OCI-LY1 (cell line): ENCODE measurements around the gene PALD1.
A peak's percentile ranks its signal among the peaks of the same experiment; 100 is the strongest.

Source experiments
- H2AFZ ChIP-seq: fragments of 200-600 bp; sonication (generic), shearing (Covaris generic); 2 replicates; pipeline ENCODE4 v1.6.0; 2014; ENCODE audit warnings: antibody characterized with exemption, mild to moderate bottlenecking, low read length
- H3F3A ChIP-seq: fragments of 200-600 bp; sonication (generic), shearing (Covaris generic); 2 replicates; pipeline ENCODE4 v1.6.0; 2014; ENCODE audit warnings: mild to moderate bottlenecking, antibody characterized with exemption, low read length, moderate library complexity; ENCODE audit not compliant: insufficient read depth
- H3K27ac ChIP-seq: fragments of 200-600 bp; sonication (generic); 2 replicates; pipeline ENCODE4 v1.5.1; 2014; ENCODE audit warnings: low read length, mixed run types, mild to moderate bottlenecking, low read depth; ENCODE audit not compliant: poor library complexity, severe bottlenecking
- H3K27me3 ChIP-seq: fragments of 200-600 bp; sonication (generic); 2 replicates; pipeline ENCODE4 v1.6.0; 2014; ENCODE audit warnings: antibody characterized with exemption, mild to moderate bottlenecking, low read length, moderate library complexity; ENCODE audit not compliant: insufficient read depth
- H3K36me3 ChIP-seq: fragments of 200-600 bp; sonication (generic); 2 replicates; pipeline ENCODE4 v1.6.1; 2014; ENCODE audit warnings: mild to moderate bottlenecking, antibody characterized with exemption, low read length, moderate library complexity, mixed read lengths; ENCODE audit not compliant: insufficient read depth
- H3K4me1 ChIP-seq: fragments of 200-600 bp; sonication (generic); 2 replicates; pipeline ENCODE4 v1.5.1; 2014; ENCODE audit warnings: mild to moderate bottlenecking, low read length, moderate library complexity; ENCODE audit not compliant: insufficient read depth, severe bottlenecking
- H3K4me2 ChIP-seq: fragments of 200-600 bp; sonication (generic), shearing (Covaris generic); 2 replicates; pipeline ENCODE4 v1.6.1; 2014; ENCODE audit warnings: low read length
- H3K4me3 ChIP-seq: fragments of 200-600 bp; sonication (generic); 2 replicates; pipeline ENCODE4 v1.5.1; 2014; ENCODE audit warnings: low read length, low read depth, mild to moderate bottlenecking, mixed read lengths; ENCODE audit not compliant: poor library complexity, severe bottlenecking
- H3K79me2 ChIP-seq: fragments of 200-600 bp; shearing (Covaris generic); 2 replicates; pipeline ENCODE4 v1.6.1; 2016; ENCODE audit warnings: mixed run types, low read length, mixed read lengths; ENCODE audit not compliant: insufficient read depth
- H3K9ac ChIP-seq: fragments of 200-600 bp; sonication (generic), shearing (Covaris generic); 2 replicates; pipeline ENCODE4 v1.6.1; 2014; ENCODE audit warnings: mild to moderate bottlenecking, low read length, mixed read lengths
- H3K9me2 ChIP-seq: fragments of 200-600 bp; sonication (generic), shearing (Covaris generic); 2 replicates; pipeline ENCODE4 v1.6.1; 2014; ENCODE audit warnings: low read depth, mild to moderate bottlenecking, low read length, mixed read lengths
- H3K9me3 ChIP-seq: fragments of 200-600 bp; shearing (Covaris generic); 2 replicates; pipeline ENCODE4 v1.6.1; 2014; ENCODE audit warnings: low read length, mixed read lengths
- H4K20me1 ChIP-seq: fragments of 200-600 bp; sonication (generic), shearing (Covaris generic); 2 replicates; pipeline ENCODE4 v1.6.0; 2016; ENCODE audit warnings: mild to moderate bottlenecking, low read length; ENCODE audit not compliant: insufficient read depth
- CTCF ChIP-seq: fragments of 200-600 bp; sonication (generic), shearing (Covaris generic); IDR thresholded peaks from 2 replicates; pipeline ENCODE4 v1.5.1; 2017; ENCODE audit warnings: mild to moderate bottlenecking, antibody characterized with exemption, low read length, moderate library complexity, mixed read lengths
- EZH2 ChIP-seq: fragments of 200-600 bp; sonication (generic), shearing (Covaris generic); IDR thresholded peaks from 2 replicates; pipeline ENCODE4 v1.8.0; 2017; ENCODE audit warnings: borderline replicate concordance, mixed run types, mild to moderate bottlenecking, antibody characterized with exemption, low read length, moderate library complexity, mixed read lengths

Gene PALD1

DNA sequence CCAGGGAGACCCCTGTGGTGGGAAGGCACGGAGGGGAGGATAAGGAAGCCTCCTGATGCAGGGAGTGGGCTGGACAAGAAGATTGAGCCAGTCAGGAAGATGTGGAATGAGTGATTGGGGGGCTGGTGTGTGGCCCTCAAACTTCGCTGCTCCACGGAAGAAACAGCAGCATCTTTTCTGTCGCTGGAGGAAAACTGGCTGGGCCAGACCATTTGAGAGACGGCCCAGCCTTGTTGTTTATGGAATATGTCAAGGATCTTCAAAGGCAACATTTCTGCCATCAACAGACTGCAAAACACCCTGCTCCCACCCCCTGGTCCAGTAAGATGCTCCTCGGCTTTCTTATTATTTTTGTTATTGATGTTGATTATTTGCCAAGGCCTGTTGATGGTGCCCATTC, 29.4 kb downstream of the PALD1 start:
- no peaks in the 10 kb centered on the region for H3K27me3 ChIP-seq

DNA sequence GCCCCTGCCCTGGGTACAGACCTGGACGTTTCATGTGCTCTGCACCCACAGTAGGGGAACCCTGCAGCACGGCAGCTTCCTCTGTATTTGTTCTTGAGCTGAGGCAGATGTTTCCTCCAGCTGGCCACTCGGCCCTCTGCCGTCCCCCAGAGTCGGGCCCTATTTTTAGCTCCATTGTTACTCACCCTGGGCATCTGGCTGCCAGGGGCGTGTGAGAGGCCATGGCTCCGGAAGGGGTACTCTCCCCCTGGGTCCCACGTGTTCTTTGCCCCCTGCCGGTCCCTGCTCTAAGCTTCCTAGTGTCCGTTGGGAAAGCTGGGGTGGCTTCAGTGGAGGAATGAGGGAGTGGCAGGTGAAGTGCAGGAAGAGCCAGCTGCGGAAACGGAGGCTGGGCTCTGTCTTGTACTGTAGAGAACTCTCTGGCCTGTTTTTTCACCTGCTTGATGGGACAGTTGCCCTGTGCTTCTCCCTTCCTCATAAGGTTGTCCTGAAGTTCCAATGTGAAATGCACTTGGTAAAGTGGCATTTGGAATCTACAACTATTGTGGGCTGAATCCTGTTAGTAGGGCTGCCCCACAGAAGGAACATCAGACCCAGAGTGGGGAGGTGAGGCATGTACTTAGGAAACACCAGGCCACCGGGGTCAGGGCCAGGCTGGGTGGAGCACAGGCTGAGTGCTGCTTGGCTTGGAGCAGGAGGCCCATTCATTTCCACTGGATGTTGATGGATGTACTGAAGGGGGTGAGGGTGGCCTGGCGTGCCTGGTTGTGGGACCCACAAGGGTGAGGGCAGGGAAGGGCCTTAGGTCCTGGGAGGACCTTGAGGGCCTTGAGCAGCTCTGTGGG, 30.6 kb downstream of the PALD1 start:
- H2AFZ ChIP-seq = no peak overlapping the region
- no peaks in the 10 kb centered on the region for H4K20me1 ChIP-seq
- TF ChIP-seq CTCF = peak; percentile 11; the same call in 1 of the 2 replicates
- TF ChIP-seq EZH2 = no peak
- H3K9me2 ChIP-seq = no peaks in the 10 kb centered on the region
- H3K4me3 ChIP-seq = no peak overlapping the region
- peaks cover 24% of the 10 kb centered on the region for H3K36me3 ChIP-seq
- H3K9ac ChIP-seq = peak overlapping the region; percentile 41; the same call in 1 of the 2 replicates
- H3K79me2 ChIP-seq = peaks cover 19% of the 10 kb centered on the region
- H3F3A ChIP-seq = no peaks in the 10 kb centered on the region
- peak overlapping the region; percentile 88 for H3K27ac ChIP-seq
- H3K9me3 ChIP-seq = no peaks in the 10 kb centered on the region
- H3K4me2 ChIP-seq = peak overlapping the region; percentile 58; the same call in 1 of the 2 replicates
- no peaks in the 10 kb centered on the region for H3K27me3 ChIP-seq
- H3K4me1 ChIP-seq = peaks cover 90% of the 10 kb centered on the region

More for the DNA sequence above, 29.4 kb downstream of the PALD1 start:
- H3K9ac ChIP-seq = peak overlapping the region; percentile 41; the same call in 1 of the 2 replicates
- H4K20me1 ChIP-seq = no peaks in the 10 kb centered on the region
- peak overlapping the region; percentile 58 for H3K4me2 ChIP-seq
- peaks cover 90% of the 10 kb centered on the region for H3K4me1 ChIP-seq
- no peaks in the 10 kb centered on the region for H3F3A ChIP-seq
- H3K9me2 ChIP-seq = no peaks in the 10 kb centered on the region
- H3K79me2 ChIP-seq = peaks cover 24% of the 10 kb centered on the region
- peaks cover 28% of the 10 kb centered on the region for H3K36me3 ChIP-seq
- no peak overlapping the region for H2AFZ ChIP-seq
- no peaks in the 10 kb centered on the region for H3K9me3 ChIP-seq
- TF ChIP-seq EZH2 (no peak), CTCF (no peak)
- peak overlapping the region; percentile 8 for H3K4me3 ChIP-seq
- peak overlapping the region; percentile 88 for H3K27ac ChIP-seq

- no peak overlapping the region for H3K4me3 ChIP-seq
- H3K27me3 ChIP-seq = no peaks in the 10 kb centered on the region
- H3K9me3 ChIP-seq = no peaks in the 10 kb centered on the region
- no peaks in the 10 kb centered on the region for H3F3A ChIP-seq
- no peak overlapping the region; the same call in 1 of the 2 replicates for H3K9ac ChIP-seq
- no peaks in the 10 kb centered on the region for H4K20me1 ChIP-seq
- no peaks in the 10 kb centered on the region for H3K9me2 ChIP-seq
- peaks cover 90% of the 10 kb centered on the region for H3K4me1 ChIP-seq
- H3K27ac ChIP-seq = peak overlapping the region; percentile 88
- no peak overlapping the region for H3K4me2 ChIP-seq
- H3K36me3 ChIP-seq = peaks cover 22% of the 10 kb centered on the region
- H3K79me2 ChIP-seq = peaks cover 14% of the 10 kb centered on the region
- TF ChIP-seq EZH2 = no peak
- TF ChIP-seq CTCF = no peak
- H2AFZ ChIP-seq = no peak overlapping the region
Measured at GRCh38 chr10:70509757-70510147, 31.2 kb downstream of the PALD1 start.
